Measurements from ENCODE around the gene ZNF423. TPM values are rescaled to one million over a fixed set of nuclear protein-coding genes. Genes with fewer than 3 reads are reported as not detected.

ZNF423 gene
- total and polyA plus RNA-seq, 9 of the 15 experiments (the other 6 are each of a cell fraction or from before 2014, with no cell fraction given), result not detected

DNA sequence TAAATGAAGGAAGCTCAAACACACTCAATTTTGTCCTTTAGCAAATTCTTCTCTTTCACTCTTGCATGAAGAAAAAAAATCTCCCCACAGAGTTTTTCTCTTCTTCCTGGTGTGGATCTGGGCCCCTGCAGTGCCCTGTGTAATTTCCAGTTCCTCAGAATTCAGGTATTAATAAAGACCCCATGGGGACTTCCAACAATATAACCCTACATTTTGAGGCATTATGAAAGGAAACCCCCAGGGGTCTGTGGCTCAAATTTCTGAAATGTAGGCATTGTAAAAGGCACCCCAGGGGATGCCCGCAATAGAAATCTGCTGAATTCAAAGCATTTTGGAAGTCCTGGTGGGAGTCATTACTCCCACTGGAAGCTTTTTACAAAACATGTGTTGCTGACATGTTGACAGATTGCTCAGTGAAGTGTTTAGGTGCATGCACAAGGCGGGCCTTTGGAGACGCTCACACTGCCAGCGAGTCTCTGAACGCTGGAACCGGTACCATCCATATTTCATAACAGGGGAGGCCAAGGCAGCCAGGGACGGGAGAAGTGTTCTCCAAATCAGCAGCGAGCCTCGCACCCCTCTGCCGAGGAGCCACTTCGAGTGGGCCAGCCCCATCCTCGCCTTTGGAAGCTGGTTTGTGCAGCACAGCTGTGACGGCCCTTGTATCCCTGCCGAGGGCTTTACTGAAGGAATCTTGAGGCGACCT, 154.0 kb downstream of the ZNF423 start:
- CTCF ChIA-PET (ENCODE audit: low intra/inter-chr PET ratio), result no interaction called here
- Histone ChIP-seq H3K4me3 (no peak overlapping the region), H2AFZ (ENCODE audit: low read depth, low read length) (no peak overlapping the region), H3K4me1 (replicated peaks in 1 of 2; ENCODE audit: control insufficient read depth in 2 of 2, insufficient read depth in 2 of 2, low read length in 2 of 2) (peaks cover 0 to 6% of the 10 kb centered on the region in 2 experiments; a peak in 2 of 5 replicates), H3K27ac (ENCODE audit: extremely low read depth, low read depth, low read length) (no peak overlapping the region), H3K79me2 (ENCODE audit: control insufficient read depth, insufficient read depth, low read length) (no peaks in the 10 kb centered on the region), H4K20me1 (replicated peaks; ENCODE audit: control insufficient read depth, insufficient read depth, low read length) (peaks cover 4% of the 10 kb centered on the region; the same call in 1 of the 2 replicates), H3K27me3 (ENCODE audit: control insufficient read depth in 2 of 2, insufficient read depth in 2 of 2, low read length in 2 of 2) (peaks cover 27 to 54% of the 10 kb centered on the region in 2 experiments; a peak in 3 of 5 replicates), H3K9me1 (ENCODE audit: control insufficient read depth, insufficient read depth, low read length) (no peaks in the 10 kb centered on the region), H3K36me3 (ENCODE audit: control insufficient read depth, insufficient read depth, low read length) (no peaks in the 10 kb centered on the region), H3K9me3 (replicated peaks; ENCODE audit: control insufficient read depth, insufficient read depth, low read depth, low read length) (no peaks in the 10 kb centered on the region), H3K4me2 (ENCODE audit: insufficient read depth, low read length) (no peak overlapping the region), H3K9ac (ENCODE audit: insufficient read depth in 1 of 2, low read depth in 2 of 2, low read length in 2 of 2) (no peak overlapping the region)
- in situ Hi-C loops (cut with MboI) (no loop called here), intact Hi-C loops (cut with micrococcal nuclease) (no loop called here)
- no peak for TF ChIP-seq SMARCA4 (IDR thresholded peaks at IDR 0.05)
- TF ChIP-seq, protein P1, sequence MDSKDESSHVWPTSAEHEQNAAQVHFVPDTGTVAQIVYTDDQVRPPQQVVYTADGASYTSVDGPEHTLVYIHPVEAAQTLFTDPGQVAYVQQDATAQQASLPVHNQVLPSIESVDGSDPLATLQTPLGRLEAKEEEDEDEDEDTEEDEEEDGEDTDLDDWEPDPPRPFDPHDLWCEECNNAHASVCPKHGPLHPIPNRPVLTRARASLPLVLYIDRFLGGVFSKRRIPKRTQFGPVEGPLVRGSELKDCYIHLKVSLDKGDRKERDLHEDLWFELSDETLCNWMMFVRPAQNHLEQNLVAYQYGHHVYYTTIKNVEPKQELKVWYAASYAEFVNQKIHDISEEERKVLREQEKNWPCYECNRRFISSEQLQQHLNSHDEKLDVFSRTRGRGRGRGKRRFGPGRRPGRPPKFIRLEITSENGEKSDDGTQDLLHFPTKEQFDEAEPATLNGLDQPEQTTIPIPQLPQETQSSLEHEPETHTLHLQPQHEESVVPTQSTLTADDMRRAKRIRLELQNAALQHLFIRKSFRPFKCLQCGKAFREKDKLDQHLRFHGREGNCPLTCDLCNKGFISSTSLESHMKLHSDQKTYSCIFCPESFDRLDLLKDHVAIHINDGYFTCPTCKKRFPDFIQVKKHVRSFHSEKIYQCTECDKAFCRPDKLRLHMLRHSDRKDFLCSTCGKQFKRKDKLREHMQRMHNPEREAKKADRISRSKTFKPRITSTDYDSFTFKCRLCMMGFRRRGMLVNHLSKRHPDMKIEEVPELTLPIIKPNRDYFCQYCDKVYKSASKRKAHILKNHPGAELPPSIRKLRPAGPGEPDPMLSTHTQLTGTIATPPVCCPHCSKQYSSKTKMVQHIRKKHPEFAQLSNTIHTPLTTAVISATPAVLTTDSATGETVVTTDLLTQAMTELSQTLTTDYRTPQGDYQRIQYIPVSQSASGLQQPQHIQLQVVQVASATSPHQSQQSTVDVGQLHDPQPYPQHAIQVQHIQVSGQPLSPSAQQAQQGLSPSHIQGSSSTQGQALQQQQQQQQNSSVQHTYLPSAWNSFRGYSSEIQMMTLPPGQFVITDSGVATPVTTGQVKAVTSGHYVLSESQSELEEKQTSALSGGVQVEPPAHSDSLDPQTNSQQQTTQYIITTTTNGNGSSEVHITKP (IDR thresholded peaks at IDR 0.05; ENCODE audit: partially characterized antibody), result peak; percentile 85
- no TSS peak for BruUV-seq (replicated peaks)
- no peak for FAIRE-seq
- ATAC-seq, result 0 out of 3 replicates have a peak, but pooled peaks have one; percentile 26
- POLR2A ChIA-PET, result no interaction called here
- under 1% methylated on average over 15 of the region's 15 CpGs for WGBS (ENCODE audit: insufficient coverage, low coverage, missing lambda C conversion rate)
- no peak for DNase-seq (ENCODE audit: extremely low read depth in 1 of 4, low spot score in 3 of 4)
